GM18867 (cell line): ENCODE measurements around the gene C11orf86.

Source experiments
- ATAC-seq: cut with Tn5 transposase; IDR thresholded peaks from one replicate; pipeline ENCODE4 v1.9.1; 2021; ENCODE audit warnings: mild to moderate bottlenecking, moderate library complexity; ENCODE audit not compliant: unreplicated experiment

The C11orf86 gene

DNA sequence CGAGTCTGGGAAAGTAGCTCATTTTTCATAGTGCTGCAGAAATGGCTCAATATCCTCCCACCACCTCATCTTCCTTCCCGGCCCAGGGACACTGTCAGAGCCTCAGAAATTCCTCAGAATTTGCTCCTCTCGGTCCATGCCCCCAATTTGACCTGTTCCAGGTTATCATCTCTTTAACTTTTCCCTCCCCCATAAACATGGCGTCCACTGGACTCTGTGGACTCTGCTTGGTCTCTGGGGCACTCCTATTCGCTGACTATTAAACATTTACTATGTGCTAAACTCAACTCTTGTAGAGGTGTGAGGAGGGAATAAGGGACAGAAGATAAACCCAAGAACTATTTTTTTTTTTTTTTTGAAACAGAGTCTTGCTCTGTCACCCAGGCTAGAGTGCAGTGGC is 8.8 kb upstream of the C11orf86 start:
- ATAC-seq: no peak

DNA sequence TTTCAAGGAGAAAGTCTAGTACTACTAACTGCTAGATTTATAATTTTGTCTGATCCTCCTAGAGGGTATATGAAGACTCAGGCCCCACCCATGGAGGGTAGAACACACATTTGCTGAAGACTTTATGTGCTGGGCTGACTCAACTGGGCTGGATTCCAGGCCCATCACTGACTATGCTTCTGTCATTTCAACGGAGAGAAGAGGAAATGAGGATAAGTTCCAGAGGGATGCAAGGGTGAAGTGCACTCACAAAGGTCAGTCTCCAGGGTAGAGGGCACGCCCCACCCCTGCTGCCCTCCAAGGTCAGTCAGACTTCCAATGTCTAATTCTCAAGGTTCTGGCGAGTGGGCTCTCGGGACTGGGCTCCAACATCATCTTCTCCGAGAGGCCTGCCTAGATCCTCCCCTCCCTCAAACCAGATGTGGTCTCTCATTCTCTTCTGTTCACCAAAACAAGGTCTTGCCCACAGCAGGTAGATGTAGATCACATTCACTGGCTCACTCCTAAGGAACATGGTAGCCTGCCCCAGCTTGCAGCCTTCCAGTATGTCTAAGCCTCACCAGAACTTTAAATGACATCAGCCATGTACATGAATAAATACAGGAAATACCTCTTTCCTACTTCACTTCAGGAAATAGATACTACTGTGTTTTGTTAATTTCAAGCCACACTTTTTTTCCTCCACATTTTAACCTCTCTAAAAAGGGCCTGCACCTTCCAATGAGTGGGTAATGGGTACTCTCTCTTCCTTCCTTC is 7.3 kb upstream of the C11orf86 start:
- ATAC-seq: no peak

DNA sequence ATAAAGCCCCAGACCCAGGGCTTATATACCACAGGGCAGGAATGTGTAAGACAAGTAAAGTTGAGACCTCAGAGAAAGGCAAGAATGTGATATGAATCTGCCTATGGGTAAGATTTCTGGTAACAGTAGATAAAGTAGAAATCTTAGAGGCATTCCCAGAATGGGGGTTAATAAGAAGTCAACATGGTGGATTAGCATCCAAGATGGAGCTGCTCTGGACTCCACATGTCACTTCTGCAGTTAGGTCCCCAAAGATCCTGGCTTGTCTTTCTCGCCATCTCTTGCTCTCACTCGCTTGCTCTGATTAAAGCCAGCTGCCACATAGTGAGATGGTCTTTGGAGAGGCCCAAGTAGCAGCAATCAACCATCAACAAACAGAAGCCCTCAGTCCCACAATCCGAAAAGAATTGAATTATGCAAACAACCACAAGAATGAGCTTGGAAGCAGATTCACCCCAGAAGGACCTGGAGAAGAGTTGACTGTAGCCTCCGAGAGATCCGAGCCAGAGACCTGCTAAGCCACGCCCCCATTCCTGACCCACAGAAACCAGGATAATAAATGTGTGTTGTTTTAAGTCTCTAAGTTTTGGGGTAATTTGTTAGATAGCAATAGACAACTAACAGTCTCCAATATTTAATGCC is 5.4 kb upstream of the C11orf86 start:
- no peak for ATAC-seq

GRCh38 chr11:66970371-66970806 is 4.7 kb upstream of the C11orf86 start:
- no peak for ATAC-seq

DNA sequence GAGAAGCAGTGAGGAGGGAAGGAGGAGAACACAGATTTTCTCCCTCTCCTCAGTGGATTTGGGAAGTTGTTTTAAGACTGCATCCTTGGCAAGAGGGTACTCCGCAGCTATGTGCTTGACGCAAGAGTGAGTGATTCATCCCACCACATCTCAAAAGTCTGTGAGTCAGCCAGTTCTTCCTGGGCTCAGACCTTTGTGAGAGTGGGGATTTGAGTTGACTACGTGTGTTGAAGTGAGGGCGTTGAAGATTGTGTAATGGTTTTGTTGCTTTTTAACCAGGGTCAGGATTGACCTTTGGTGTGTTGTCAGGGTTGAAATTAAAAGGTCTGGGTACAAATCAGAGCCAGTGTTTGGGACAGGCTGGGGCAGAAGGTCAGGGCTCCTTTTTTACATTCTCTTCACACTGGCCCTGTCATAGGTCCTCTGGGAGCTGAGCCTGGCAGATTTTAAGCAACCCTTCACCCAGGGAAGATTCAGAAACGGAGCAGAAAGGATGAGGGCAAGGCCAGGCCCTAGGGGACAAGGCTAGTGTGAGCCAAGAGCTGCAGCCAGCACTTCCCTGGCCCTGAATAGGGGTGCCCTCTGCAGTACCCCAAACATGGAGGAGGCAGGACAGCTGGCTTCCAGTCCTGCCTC is 4.2 kb upstream of the C11orf86 start:
- ATAC-seq: no peak

DNA sequence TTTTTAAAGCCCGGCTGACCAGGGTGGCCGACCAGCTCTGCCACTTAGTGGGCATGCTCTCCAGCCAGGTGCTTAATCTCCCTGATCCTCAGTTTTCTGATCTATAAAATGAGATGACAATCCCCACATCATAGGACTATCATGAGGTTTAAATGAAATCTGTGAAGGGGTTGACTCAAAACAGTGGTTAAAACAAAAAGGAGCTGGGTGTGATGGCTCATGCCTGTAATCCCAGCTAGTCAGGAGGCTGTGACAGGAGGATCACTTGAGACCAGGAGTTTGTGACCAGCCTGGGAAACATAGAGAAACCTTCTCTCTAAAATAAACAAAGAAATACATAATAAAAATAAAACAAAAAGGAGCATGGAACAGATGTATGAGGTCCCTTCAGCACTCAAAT is 3.6 kb upstream of the C11orf86 start:
- ATAC-seq: no peak

GRCh38 chr11:66973956-66974580 is 1.0 kb upstream of the C11orf86 start:
- ATAC-seq: no peak

- ATAC-seq: no peak
Observed at GRCh38 chr11:66975405-66976027, 412 bp downstream of the C11orf86 start.

DNA sequence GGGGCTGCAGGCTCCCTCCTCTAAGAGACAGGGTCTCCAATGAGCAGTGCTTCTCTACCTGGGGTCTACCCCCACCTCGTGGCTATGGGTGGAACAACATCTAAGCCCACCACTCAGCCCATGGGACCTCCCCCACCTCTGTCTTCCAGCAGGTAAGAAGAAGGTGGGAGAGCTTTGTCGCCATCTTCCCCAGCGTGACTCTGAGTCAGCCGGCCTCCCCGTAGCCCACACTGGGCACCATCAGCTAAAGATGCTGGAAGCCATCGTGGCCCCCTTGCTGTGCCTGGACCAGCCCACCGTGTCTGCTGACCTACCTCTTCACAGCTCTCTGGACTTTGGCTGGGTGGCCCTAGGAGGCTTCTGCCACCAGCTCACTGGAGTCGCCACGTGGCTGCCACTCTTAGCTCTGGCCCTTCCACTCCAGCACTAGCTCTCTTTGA is 944 bp downstream of the C11orf86 start:
- no peak for ATAC-seq

DNA sequence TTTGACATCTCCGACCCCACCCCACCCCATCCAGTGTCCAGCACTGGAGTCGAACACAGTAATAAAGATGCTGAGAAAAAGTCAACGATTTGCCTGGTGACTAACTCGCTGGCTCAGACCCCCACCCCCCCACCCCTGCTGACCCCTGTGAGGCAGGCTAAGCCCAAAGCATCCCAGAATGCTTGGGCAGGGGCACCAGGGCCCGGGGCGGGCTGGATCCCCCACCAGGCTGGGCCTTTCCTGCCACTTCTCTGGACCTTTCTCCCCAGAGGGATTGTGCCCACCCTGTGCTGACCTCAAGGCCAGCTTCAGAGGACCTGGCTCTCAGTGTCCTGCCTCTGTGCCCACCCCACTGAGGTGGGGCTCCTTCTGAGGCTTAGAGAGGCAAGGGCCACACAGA is 1.8 kb downstream of the C11orf86 start:
- no peak for ATAC-seq

DNA sequence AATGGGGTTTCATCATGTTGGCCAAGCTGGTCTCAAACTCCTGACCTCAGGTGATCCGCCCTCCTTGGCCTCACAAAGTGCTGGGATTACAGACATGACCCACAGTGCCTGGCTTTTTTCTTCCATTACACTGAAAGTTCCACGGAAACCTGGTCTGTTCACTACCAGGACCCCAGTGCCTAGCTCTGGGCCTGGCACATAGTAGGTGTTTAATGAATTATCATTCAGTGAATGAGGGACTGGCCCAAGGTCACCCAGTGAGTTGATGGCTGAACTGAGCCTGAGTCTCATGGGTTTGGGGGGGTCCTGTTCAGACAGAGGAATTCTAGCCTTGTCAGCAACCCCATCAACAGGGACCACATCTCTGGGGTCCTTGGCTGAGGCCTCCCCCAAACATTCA is 3.1 kb downstream of the C11orf86 start:
- no peak for ATAC-seq

- no peak for ATAC-seq
Observed at GRCh38 chr11:66978717-66979116, 3.6 kb downstream of the C11orf86 start.

DNA sequence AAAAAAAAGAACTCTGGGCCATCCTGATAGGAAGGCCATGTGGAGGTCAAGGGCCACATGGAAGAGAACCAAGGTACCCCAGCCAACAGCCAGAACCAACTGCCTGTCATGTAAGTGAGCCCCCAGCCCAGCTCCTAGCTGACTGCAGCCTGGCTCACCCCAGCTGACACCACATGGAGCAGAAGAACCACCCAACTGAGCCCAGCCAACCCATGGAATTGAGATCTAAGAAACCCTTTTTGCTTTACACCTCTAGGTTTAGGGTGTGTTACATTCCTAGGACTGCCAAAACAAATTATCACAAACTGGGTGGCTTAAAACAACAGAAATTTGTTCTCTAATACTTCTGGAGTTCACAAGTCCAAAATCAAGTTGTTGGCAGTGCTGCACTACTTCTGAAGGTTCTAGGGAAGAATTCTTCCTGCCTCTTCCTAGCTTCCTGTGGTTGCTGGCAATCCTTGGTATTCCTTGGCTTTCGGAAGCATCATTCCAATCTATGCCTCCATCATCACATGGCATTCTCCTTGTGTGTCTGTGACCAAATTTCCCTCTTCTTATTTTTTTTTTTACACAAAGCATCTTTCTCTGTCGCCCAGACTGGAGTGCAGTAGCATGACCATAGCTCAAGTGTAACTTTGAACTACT is 4.4 kb downstream of the C11orf86 start:
- ATAC-seq: no peak

DNA sequence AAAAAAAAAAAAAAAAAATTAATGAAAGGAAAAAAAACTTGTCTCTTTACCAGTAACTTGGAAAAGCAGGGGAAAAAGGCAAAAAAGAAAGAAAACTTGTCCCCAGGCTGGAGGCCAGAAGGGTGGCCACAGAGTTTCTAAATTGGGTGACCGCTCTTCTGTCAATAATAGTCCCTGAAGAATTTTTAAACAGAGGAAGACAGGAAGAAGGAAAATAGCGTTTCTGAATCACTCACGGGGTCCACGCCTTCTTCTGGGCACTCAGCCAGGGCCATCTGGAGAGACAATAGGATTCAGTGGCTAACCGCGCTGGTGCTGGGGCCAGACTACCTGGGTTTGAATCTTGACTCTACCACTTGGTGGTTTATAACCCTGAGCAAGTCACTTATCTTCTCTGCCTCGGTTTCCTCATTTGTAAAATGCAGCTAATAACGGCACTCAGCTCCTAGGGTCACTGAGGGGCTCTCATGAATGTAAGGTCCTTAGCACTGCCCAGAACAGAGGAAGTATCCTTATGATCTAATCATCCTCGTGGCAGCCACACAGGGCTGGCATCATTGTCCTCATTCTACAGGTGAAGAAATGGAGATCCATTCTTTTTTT is 7.0 kb downstream of the C11orf86 start:
- ATAC-seq: no peak

- no peak for ATAC-seq
Observed at GRCh38 chr11:66983275-66983924, 8.3 kb downstream of the C11orf86 start.

DNA sequence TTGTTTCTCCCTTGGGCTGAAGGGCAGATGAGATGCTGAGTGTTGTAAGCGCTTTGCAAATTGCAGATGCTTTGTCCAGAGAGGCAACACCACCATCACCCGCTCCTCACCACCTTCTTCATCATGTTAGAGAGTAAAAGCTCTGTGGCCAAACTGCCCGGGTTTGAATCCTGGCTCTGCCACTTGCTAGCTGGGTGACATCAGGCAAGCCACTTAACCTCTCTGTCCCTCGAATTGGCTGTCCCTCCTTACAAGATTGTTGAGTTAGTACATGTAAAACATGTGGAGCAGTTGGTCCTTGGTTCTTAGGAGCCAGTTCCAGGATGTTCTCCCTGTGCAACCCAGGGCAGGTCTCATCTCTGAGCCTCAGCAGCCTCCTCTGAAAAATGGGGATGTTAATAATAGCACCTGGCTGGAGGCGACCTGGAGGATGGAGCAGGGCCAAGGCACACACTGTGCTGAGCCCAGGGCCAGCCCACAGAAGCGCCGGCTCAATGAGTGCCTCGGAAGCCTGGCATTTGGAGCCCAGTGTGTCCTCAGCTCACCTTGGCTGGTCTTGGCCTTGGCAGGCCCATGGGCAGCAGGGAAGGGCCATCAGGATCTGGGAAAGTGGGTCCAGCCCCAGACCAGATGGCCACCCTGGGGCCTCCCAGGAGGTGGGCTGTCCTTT is 10.5 kb downstream of the C11orf86 start:
- ATAC-seq: no peak

DNA sequence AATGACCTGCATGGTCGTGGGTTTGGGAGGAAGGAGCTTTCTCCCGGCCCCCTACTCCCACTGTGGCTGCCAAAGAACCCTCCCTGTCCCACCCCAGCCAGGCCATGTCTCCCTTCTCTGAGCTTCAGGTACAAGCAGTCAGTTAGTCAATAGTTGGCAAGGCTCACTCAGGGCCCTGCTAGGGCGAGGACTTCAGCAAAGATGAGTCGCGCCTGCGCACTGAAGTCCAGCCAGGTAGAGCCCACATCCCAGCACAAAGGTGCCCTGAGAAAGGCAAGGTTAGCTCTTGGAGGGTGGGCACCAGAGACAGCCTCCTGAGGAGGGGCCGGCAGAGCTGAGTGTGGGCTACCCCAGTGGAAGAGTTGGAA is 11.1 kb downstream of the C11orf86 start:
- no peak for ATAC-seq

DNA sequence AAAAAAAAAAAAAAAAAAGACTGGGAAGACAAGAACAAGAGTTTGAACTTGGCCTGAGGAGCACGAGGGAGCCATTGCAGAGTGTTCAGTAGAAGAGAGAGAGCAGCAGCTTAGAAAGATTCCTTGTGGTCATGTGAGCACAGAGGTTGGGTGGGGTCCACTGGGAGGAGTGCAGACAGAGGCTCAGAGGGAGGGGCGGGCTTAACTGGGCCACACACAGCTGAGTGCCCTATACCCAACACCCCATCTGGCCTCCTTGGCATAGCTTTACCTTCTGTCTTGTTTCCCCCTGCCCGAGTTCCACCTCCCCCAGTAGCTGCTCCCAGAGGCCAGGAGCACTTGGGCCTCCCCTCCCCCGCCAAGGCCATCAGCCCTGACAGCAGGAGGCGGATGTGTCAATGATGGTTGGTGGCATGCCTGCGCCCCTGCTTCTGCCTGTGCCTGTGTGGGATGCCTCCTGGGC is 12.1 kb downstream of the C11orf86 start:
- no peak for ATAC-seq
